Panc1 (cell line): ENCODE measurements around the gene LLGL2. TPM values are rescaled to one million over a fixed set of nuclear protein-coding genes. Genes with fewer than 3 reads are reported as not detected.

Source experiments
- ATAC-seq: fragments of 200-7000 bp; cut with Tn5 transposase; 2 replicates; pipeline ENCODE4 v1.9.1; 2020; ENCODE audit warnings: mild to moderate bottlenecking, moderate library complexity
- BruUV-seq: library from RNA; stranded (reverse); fragments of 400-500 nt; replicated peaks from 2 replicates; lab custom pipeline; 2021; lab: Mats Ljungman, UMichigan
- CTCF ChIA-PET: fragments of 300-600 bp; sonication (Branson Sonifier 250); formaldehyde crosslinking; loops from one replicate; lab custom pipeline; 2022; ENCODE audit warnings: antibody characterized with exemption; lab: Charles Lee
- POLR2A ChIA-PET: fragments of 300-600 bp; sonication (Branson Sonifier 250); formaldehyde crosslinking; loops from one replicate; lab custom pipeline; 2022; ENCODE audit warnings: antibody characterized with exemption; lab: Charles Lee
- DNase-seq: peaks from one replicate; pipeline ENCODE4 v3.0.0-alpha.2; 2010; ENCODE audit warnings: low read depth, low spot score
- H3K27ac ChIP-seq: 2 replicates; pipeline ENCODE4 v1.5.1; 2011; ENCODE audit warnings: mild to moderate bottlenecking, low read length, inconsistent platforms
- H3K27me3 ChIP-seq: fragments of 200-500 bp; sonication (Bioruptor generic); 2 replicates; pipeline ENCODE4 v1.6.0; 2014; ENCODE audit warnings: low read length, inconsistent platforms; ENCODE audit not compliant: control insufficient read depth, insufficient read depth
- H3K36me3 ChIP-seq: fragments of 200-500 bp; sonication (Bioruptor generic); 2 replicates; pipeline ENCODE4 v1.5.1; 2014; ENCODE audit warnings: inconsistent platforms, mild to moderate bottlenecking, low read length, moderate library complexity; ENCODE audit not compliant: control insufficient read depth, insufficient read depth
- H3K4me1 ChIP-seq: 2 replicates; pipeline ENCODE4 v1.5.1; 2011; ENCODE audit warnings: inconsistent platforms, mild to moderate bottlenecking, low read length, moderate library complexity; ENCODE audit not compliant: control insufficient read depth, insufficient read depth
- H3K4me3 ChIP-seq, 2 experiments: 2 replicates each; pipeline ENCODE4 v1.5.1; 2011 to 2012; ENCODE audit warnings: low read depth in 2 of 2, low read length in 2 of 2, mild to moderate bottlenecking in 2 of 2, inconsistent platforms in 1 of 2, moderate library complexity in 1 of 2
- H3K9me3 ChIP-seq: fragments of 200-500 bp; sonication (Bioruptor generic); 2 replicates; pipeline ENCODE4 v1.5.1; 2014; ENCODE audit warnings: low read depth, mild to moderate bottlenecking, inconsistent platforms, low read length, moderate library complexity; ENCODE audit not compliant: control insufficient read depth, insufficient read depth
- POLR2AphosphoS5 ChIP-seq: IDR thresholded peaks from 2 replicates; pipeline ENCODE4 v1.6.1; 2012; ENCODE audit warnings: mild to moderate bottlenecking, low read depth, low read length, moderate library complexity
- SIN3A ChIP-seq: IDR thresholded peaks from 2 replicates; pipeline ENCODE4 v1.6.1; 2012; ENCODE audit warnings: low read depth, mild to moderate bottlenecking, low read length, moderate library complexity, borderline replicate concordance; ENCODE audit not compliant: insufficient read depth
- TCF7L2 ChIP-seq: IDR thresholded peaks from 2 replicates; pipeline ENCODE4 v1.6.1; 2011; ENCODE audit warnings: mild to moderate bottlenecking, low read depth, low read length, inconsistent platforms
- in situ Hi-C: cut with HindIII; loops from 2 replicates; pipeline ENCODE4 v1.10.0; 2016; ENCODE audit warnings: low sequenced_read_pairs, low pct_unique_long_range_greater_than_20kb
- intact Hi-C: fragments of 100-400 bp; cut with micrococcal nuclease; formaldehyde crosslinking; loops from one replicate; pipeline ENCODE4 v1.10.0; 2022; ENCODE audit not compliant: unreplicated experiment
- total RNA-seq: library from RNA; stranded (reverse); gene quantifications from one replicate; pipeline ENCODE4 v1.2.1, GENCODE V29; 2021; ENCODE audit not compliant: unreplicated experiment
- TF ChIP-seq, protein P1 (sequence below): fragments of 450-650 bp; IDR thresholded peaks from 2 replicates; pipeline ENCODE4 v1.5.1; 2017; ENCODE audit warnings: mild to moderate bottlenecking
- TF ChIP-seq, protein P2 (sequence below), 2 experiments: IDR thresholded peaks; 2 replicates each; pipeline ENCODE4 v1.6.1; 2011 to 2012; ENCODE audit warnings: low read depth in 2 of 2, control low read depth in 1 of 2, low read length in 1 of 2, mild to moderate bottlenecking in 1 of 2, moderate library complexity in 1 of 2; ENCODE audit not compliant: insufficient read depth in 1 of 2

The LLGL2 gene
- total RNA-seq, 1 experiment from 2014 or later, result 201 TPM

DNA sequence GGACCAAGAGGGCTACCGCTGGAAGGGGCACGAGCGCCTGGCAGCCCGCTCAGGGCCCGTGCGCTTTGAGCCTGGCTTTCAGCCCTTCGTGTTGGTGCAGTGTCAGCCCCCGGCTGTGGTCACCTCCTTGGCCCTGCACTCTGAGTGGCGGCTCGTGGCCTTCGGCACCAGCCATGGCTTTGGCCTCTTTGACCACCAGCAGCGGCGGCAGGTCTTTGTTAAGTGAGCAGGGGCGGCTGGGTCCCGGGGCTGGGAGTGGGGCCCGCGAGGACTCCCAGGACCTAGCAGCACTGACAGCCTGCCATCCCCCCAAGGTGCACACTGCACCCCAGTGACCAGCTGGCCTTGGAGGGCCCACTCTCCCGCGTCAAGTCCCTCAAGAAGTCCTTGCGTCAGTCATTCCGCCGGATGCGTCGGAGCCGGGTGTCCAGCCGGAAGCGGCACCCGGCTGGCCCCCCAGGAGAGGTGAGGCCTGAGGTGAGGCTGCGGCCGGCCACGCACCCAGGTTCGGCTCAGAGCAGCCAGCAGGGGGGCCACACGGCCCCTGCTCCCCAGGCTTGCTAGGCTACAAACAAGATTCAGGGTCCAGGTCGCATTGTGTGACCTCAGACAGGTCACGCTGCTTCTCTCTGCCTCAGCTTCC, 44.7 kb downstream of the LLGL2 start:
- POLR2A ChIA-PET, result no interaction called here
- no peak overlapping the region for H3K27ac ChIP-seq
- CTCF ChIA-PET, result no interaction called here
- H3K4me3 ChIP-seq, result no peak overlapping the region
- in situ Hi-C loops, result no loop called here
- ATAC-seq, result no peak
- intact Hi-C loops, result no loop called here
- DNase-seq, result no peak
- H3K27me3 ChIP-seq, result no peaks in the 10 kb centered on the region
- H3K9me3 ChIP-seq, result no peaks in the 10 kb centered on the region
- no peak for TF ChIP-seq POLR2AphosphoS5
- H3K4me1 ChIP-seq, result peaks cover 9% of the 10 kb centered on the region
- no peaks in the 10 kb centered on the region for H3K36me3 ChIP-seq
- no TSS peak for BruUV-seq

DNA sequence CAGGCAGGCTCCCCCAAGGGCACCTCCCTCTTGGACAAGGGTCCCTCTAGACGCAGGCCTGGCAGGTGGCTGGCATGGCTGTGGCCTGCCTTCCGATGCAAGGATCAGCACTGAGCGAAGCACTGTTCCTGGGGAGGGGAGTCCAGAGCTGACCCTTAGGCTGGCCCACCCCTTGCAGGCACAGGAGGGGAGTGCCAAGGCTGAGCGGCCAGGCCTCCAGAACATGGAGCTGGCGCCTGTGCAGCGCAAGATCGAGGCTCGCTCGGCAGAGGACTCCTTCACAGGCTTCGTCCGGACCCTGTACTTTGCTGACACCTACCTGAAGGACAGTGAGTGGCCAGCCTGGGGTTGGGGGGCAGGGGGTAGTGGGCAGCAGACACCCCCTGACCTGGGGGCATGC, 45.3 kb downstream of the LLGL2 start:
- no TSS peak for BruUV-seq
- Histone ChIP-seq H3K36me3 (no peaks in the 10 kb centered on the region), H3K9me3 (no peaks in the 10 kb centered on the region), H3K27ac (no peak overlapping the region), H3K27me3 (no peaks in the 10 kb centered on the region), H3K4me1 (peaks cover 2% of the 10 kb centered on the region), H3K4me3 (no peak overlapping the region)
- DNase-seq (no peak), ATAC-seq (peak; percentile 12; the same call in 1 of the 2 replicates)
- intact Hi-C loops (no loop called here), in situ Hi-C loops (no loop called here)
- no peak for TF ChIP-seq TCF7L2
- TF ChIP-seq, protein P1, sequence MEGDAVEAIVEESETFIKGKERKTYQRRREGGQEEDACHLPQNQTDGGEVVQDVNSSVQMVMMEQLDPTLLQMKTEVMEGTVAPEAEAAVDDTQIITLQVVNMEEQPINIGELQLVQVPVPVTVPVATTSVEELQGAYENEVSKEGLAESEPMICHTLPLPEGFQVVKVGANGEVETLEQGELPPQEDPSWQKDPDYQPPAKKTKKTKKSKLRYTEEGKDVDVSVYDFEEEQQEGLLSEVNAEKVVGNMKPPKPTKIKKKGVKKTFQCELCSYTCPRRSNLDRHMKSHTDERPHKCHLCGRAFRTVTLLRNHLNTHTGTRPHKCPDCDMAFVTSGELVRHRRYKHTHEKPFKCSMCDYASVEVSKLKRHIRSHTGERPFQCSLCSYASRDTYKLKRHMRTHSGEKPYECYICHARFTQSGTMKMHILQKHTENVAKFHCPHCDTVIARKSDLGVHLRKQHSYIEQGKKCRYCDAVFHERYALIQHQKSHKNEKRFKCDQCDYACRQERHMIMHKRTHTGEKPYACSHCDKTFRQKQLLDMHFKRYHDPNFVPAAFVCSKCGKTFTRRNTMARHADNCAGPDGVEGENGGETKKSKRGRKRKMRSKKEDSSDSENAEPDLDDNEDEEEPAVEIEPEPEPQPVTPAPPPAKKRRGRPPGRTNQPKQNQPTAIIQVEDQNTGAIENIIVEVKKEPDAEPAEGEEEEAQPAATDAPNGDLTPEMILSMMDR, result no peak
- TF ChIP-seq SIN3A, result no peak
- TF ChIP-seq POLR2AphosphoS5, result no peak
- TF ChIP-seq, protein P2, sequence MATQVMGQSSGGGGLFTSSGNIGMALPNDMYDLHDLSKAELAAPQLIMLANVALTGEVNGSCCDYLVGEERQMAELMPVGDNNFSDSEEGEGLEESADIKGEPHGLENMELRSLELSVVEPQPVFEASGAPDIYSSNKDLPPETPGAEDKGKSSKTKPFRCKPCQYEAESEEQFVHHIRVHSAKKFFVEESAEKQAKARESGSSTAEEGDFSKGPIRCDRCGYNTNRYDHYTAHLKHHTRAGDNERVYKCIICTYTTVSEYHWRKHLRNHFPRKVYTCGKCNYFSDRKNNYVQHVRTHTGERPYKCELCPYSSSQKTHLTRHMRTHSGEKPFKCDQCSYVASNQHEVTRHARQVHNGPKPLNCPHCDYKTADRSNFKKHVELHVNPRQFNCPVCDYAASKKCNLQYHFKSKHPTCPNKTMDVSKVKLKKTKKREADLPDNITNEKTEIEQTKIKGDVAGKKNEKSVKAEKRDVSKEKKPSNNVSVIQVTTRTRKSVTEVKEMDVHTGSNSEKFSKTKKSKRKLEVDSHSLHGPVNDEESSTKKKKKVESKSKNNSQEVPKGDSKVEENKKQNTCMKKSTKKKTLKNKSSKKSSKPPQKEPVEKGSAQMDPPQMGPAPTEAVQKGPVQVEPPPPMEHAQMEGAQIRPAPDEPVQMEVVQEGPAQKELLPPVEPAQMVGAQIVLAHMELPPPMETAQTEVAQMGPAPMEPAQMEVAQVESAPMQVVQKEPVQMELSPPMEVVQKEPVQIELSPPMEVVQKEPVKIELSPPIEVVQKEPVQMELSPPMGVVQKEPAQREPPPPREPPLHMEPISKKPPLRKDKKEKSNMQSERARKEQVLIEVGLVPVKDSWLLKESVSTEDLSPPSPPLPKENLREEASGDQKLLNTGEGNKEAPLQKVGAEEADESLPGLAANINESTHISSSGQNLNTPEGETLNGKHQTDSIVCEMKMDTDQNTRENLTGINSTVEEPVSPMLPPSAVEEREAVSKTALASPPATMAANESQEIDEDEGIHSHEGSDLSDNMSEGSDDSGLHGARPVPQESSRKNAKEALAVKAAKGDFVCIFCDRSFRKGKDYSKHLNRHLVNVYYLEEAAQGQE (IDR thresholded peaks at IDR 0.05; ENCODE audit: insufficient read depth in 1 of 2, low read depth in 2 of 2, low read length in 1 of 2), result no peak
- ChIA-PET POLR2A (no interaction called here), CTCF (no interaction called here)

DNA sequence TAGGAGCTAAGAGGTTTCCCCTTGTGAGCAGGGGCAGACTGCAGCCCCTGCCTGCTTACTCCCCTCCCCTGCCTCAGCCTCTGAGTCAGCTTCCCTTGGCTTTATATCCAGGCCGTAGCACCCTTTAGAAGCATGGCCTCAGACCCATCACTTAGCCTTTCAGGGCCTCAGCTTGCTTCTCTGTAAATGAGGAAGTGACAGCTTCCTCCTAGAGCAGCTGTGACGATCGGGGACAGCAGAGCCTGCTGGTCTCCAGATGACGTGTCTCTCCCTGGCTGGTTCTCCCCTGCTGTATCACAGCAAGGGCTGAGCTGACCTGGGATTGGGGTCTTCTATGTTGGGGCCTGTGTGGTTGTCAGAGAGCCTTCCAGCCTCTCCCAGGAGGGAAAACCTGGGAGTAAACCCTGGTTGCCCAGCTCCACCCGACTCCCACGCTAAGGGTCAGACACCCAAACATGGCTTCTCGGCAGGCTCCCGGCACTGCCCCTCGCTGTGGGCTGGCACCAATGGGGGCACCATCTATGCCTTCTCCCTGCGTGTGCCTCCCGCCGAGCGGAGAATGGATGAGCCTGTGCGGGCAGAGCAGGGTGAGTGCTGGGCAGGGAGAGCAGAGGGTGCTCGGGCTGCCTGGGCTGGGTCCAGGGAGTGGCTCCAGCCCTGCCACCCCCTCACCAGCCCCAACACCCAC, 45.8 kb downstream of the LLGL2 start:
- BruUV-seq, result no TSS peak
- 0 out of 2 replicates have a peak, but pooled peaks have one; percentile 46 for ATAC-seq

More for the DNA sequence above, 45.8 kb downstream of the LLGL2 start:
- Histone ChIP-seq H3K27ac (no peak overlapping the region), H3K4me3 (no peak overlapping the region), H3K36me3 (no peaks in the 10 kb centered on the region), H3K4me1 (no peaks in the 10 kb centered on the region), H3K27me3 (no peaks in the 10 kb centered on the region), H3K9me3 (no peaks in the 10 kb centered on the region)
- ChIA-PET CTCF (no interaction called here), POLR2A (no interaction called here)
- no peak for TF ChIP-seq SIN3A
- TF ChIP-seq, protein P2 (IDR thresholded peaks at IDR 0.05; ENCODE audit: insufficient read depth in 1 of 2, low read depth in 2 of 2, low read length in 1 of 2), result no peak
- TF ChIP-seq, protein P1, result no peak
- TF ChIP-seq TCF7L2, result no peak
- TF ChIP-seq POLR2AphosphoS5, result no peak
- intact Hi-C loops, result no loop called here
- no peak for DNase-seq
- in situ Hi-C loops, result no loop called here
